Gastroesophageal sphincter (tissue), 3 donors: ENCODE data around the gene SEZ6L2.

ENCODE experiments used
- CTCF ChIP-seq, 4 experiments: fragments of 200-600 bp in 2 of 4; fragments of 450-650 bp in 2 of 4; sonication (generic) in 1 of 4; IDR thresholded peaks; one replicate each; pipeline ENCODE4 v1.5.1; 2017 to 2019; ENCODE audit warnings: antibody characterized with exemption in 4 of 4, mild to moderate bottlenecking in 2 of 4, moderate library complexity in 2 of 4
- POLR2A ChIP-seq, 2 donors: fragments of 450-650 bp; IDR thresholded peaks; one replicate each; pipeline ENCODE4 v1.6.1; 2017; ENCODE audit warnings: antibody characterized with exemption in 2 of 2, mild to moderate bottlenecking in 2 of 2, moderate library complexity in 1 of 2
- POLR2AphosphoS5 ChIP-seq: sonication (generic); formaldehyde crosslinking; IDR thresholded peaks from one replicate; pipeline ENCODE4 v1.6.1; 2017; ENCODE audit warnings: antibody characterized with exemption

GRCh38 chr16:29834079-29834478, 65.3 kb downstream of the SEZ6L2 start:
- TF ChIP-seq POLR2AphosphoS5 = no peak
- TF ChIP-seq CTCF (IDR thresholded peaks at IDR 0.05) = no peak
- TF ChIP-seq POLR2A (IDR thresholded peaks at IDR 0.05) = no peak
